Measurements from ENCODE around the gene MAP1B.
"Not testable (repeated sequence)": the region's sequence is repeated elsewhere in the genome, so short reads cannot be mapped to it uniquely, and the experiment has no call there.

The MAP1B gene

GRCh38 chr5:72107131-72107900 is at the start of gene MAP1B:
Gene MAP1B, plus strand, starts transcription at chr5:72107475. Its CDS starts 57 bp downstream, at chr5:72107532.
- DNase-seq (ENCODE audit: low read depth, low spot score) = no peak

- no peak for DNase-seq (ENCODE audit: low read depth, low spot score)
Observed at GRCh38 chr5:72057816-72058215, 49.5 kb upstream of the MAP1B start.

GRCh38 chr5:72063219-72063819 is 44.0 kb upstream of the MAP1B start:
- DNase-seq (ENCODE audit: low read depth, low spot score) = no peak

GRCh38 chr5:72064801-72065570 is 42.3 kb upstream of the MAP1B start:
- no peak for DNase-seq (ENCODE audit: low read depth, low spot score)

- no peak for DNase-seq (ENCODE audit: low read depth, low spot score)
Observed at GRCh38 chr5:72065751-72066255, 41.5 kb upstream of the MAP1B start.

GRCh38 chr5:72066705-72067107 is 40.6 kb upstream of the MAP1B start:
- no peak for DNase-seq (ENCODE audit: low read depth, low spot score)

GRCh38 chr5:72067682-72068470 is 39.4 kb upstream of the MAP1B start:
- no peak for DNase-seq (ENCODE audit: low read depth, low spot score)

- no peak for DNase-seq (ENCODE audit: low read depth, low spot score)
Observed at GRCh38 chr5:72070529-72070928, 36.7 kb upstream of the MAP1B start.

GRCh38 chr5:72071906-72072305 is 35.4 kb upstream of the MAP1B start:
- no peak for DNase-seq (ENCODE audit: low read depth, low spot score)

- DNase-seq (ENCODE audit: low read depth, low spot score) = no peak
Observed at GRCh38 chr5:72074251-72074650, 33.0 kb upstream of the MAP1B start.

GRCh38 chr5:72075461-72075860 is 31.8 kb upstream of the MAP1B start:
- no peak for DNase-seq (ENCODE audit: low read depth, low spot score)

GRCh38 chr5:72076621-72077300 is 30.5 kb upstream of the MAP1B start:
- DNase-seq (ENCODE audit: low read depth, low spot score) = no peak

- no peak for DNase-seq (ENCODE audit: low read depth, low spot score)
Observed at GRCh38 chr5:72077390-72077789, 29.9 kb upstream of the MAP1B start.

- no peak for DNase-seq (ENCODE audit: low read depth, low spot score)
Observed at GRCh38 chr5:72079288-72079687, 28.0 kb upstream of the MAP1B start.

GRCh38 chr5:72082048-72082447 is 25.2 kb upstream of the MAP1B start:
- DNase-seq (ENCODE audit: low read depth, low spot score) = no peak

GRCh38 chr5:72084876-72085275 is 22.4 kb upstream of the MAP1B start:
- no peak for DNase-seq (ENCODE audit: low read depth, low spot score)

GRCh38 chr5:72085319-72085718 is 22.0 kb upstream of the MAP1B start:
- DNase-seq (ENCODE audit: low read depth, low spot score) = no peak

GRCh38 chr5:72089713-72090112 is 17.6 kb upstream of the MAP1B start:
- not testable (repeated sequence) for DNase-seq (ENCODE audit: low read depth, low spot score)

GRCh38 chr5:72092074-72092473 is 15.2 kb upstream of the MAP1B start:
- no peak for DNase-seq (ENCODE audit: low read depth, low spot score)

GRCh38 chr5:72093217-72093616 is 14.1 kb upstream of the MAP1B start:
- no peak for DNase-seq (ENCODE audit: low read depth, low spot score)

- DNase-seq (ENCODE audit: low read depth, low spot score) = no peak
Observed at GRCh38 chr5:72093824-72094223, 13.5 kb upstream of the MAP1B start.
